ENCODE data around the gene RCN2.

RCN2 gene

DNA sequence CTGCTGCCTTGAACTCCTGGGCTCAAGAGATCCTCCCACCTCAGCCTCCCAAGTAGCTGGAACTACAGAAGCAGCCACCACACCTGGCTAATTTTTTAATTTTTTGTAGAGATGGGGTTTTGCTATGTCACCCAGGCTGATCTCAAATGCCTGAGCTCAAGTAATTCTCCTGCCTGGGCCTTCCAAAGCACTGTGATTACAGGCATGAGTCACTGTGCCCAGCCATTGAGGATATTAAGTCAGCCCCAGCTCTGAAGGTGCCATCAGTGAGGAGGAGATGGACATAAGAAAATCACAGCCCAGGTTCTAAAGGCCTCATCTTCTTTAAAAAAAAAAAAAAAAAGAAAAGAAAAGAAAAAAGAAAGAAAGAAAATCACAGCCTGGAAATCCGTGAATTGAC is 36.8 kb downstream of the RCN2 start:
- no peaks in the 10 kb centered on the region for H3K4me1 ChIP-seq
- DNase-seq, result no peak
- TF ChIP-seq CTCF (IDR thresholded peaks at IDR 0.05; ENCODE audit: low read depth, low read length), result no peak
- H3K36me3 ChIP-seq, result no peaks in the 10 kb centered on the region
- H3K27me3 ChIP-seq, result no peaks in the 10 kb centered on the region
- no peak overlapping the region for H3K4me3 ChIP-seq (ENCODE audit: low read depth, low read length)
- no peaks in the 10 kb centered on the region for H3K9me3 ChIP-seq

- no peak for DNase-seq
- Histone ChIP-seq H3K4me3 (ENCODE audit: low read depth, low read length) (no peak overlapping the region), H3K4me1 (no peaks in the 10 kb centered on the region; the same call in 1 of the 2 replicates), H3K36me3 (no peaks in the 10 kb centered on the region), H3K9me3 (no peaks in the 10 kb centered on the region), H3K27me3 (no peaks in the 10 kb centered on the region)
- TF ChIP-seq CTCF (IDR thresholded peaks at IDR 0.05; ENCODE audit: low read depth, low read length), result no peak
These were observed 41.1 kb downstream of the RCN2 start for GRCh38 chr15:76972389-76973361.

- H3K36me3 ChIP-seq, result no peaks in the 10 kb centered on the region
- H3K9me3 ChIP-seq, result no peaks in the 10 kb centered on the region
- H3K27me3 ChIP-seq, result no peaks in the 10 kb centered on the region
- H3K4me3 ChIP-seq (ENCODE audit: low read depth, low read length), result no peak overlapping the region
- TF ChIP-seq CTCF (IDR thresholded peaks at IDR 0.05; ENCODE audit: low read depth, low read length), result peak; percentile 89
- H3K4me1 ChIP-seq, result no peaks in the 10 kb centered on the region; the same call in 1 of the 2 replicates
- peak; percentile 76 for DNase-seq
These were observed 41.8 kb downstream of the RCN2 start for GRCh38 chr15:76973362-76973743.

GRCh38 chr15:76973906-76974305 is 42.4 kb downstream of the RCN2 start:
- no peaks in the 10 kb centered on the region for H3K27me3 ChIP-seq
- no peak for TF ChIP-seq CTCF (IDR thresholded peaks at IDR 0.05; ENCODE audit: low read depth, low read length)
- no peaks in the 10 kb centered on the region; the same call in 1 of the 2 replicates for H3K4me1 ChIP-seq
- DNase-seq, result no peak
- no peaks in the 10 kb centered on the region for H3K36me3 ChIP-seq
- no peaks in the 10 kb centered on the region for H3K9me3 ChIP-seq
- no peak overlapping the region for H3K4me3 ChIP-seq (ENCODE audit: low read depth, low read length)

GRCh38 chr15:76974456-76975036 is 43.0 kb downstream of the RCN2 start:
- H3K27me3 ChIP-seq, result no peaks in the 10 kb centered on the region
- no peaks in the 10 kb centered on the region for H3K36me3 ChIP-seq
- no peaks in the 10 kb centered on the region for H3K9me3 ChIP-seq
- no peak overlapping the region for H3K4me3 ChIP-seq (ENCODE audit: low read depth, low read length)
- no peak for DNase-seq
- no peak for TF ChIP-seq CTCF (IDR thresholded peaks at IDR 0.05; ENCODE audit: low read depth, low read length)
- no peaks in the 10 kb centered on the region; the same call in 1 of the 2 replicates for H3K4me1 ChIP-seq

DNA sequence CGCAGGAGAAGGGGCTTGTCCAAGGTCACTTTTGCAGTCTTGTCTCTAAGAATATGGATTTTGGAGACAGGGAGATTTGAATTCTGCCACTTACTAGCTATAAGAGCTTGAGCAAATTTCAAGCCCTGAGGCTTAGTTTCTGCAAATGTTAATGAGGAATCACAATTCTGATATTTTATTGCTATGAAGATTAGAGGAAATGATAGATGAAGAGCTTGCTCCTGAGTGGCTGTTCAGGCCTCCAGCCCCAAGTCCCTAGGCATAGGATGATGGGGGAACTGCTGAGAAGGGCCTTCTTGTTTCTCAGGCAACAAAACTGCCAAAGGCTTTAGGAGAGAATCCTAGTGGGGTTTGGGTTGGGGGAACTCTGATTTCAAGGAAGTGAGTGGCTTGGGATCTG is 44.6 kb downstream of the RCN2 start:
- no peak for TF ChIP-seq CTCF (IDR thresholded peaks at IDR 0.05; ENCODE audit: low read depth, low read length)
- DNase-seq, result no peak
- Histone ChIP-seq H3K9me3 (no peaks in the 10 kb centered on the region), H3K4me3 (ENCODE audit: low read depth, low read length) (no peak overlapping the region), H3K4me1 (no peaks in the 10 kb centered on the region; the same call in 1 of the 2 replicates), H3K27me3 (no peaks in the 10 kb centered on the region), H3K36me3 (no peaks in the 10 kb centered on the region)

Data from BE2C (cell line).